Common myeloid progenitor, CD34-positive (primary cell): ENCODE results near the gene FBXO42.
A peak's percentile ranks its signal among the peaks of the same experiment; 100 is the strongest.
"Not testable (repeated sequence)": the region's sequence is repeated elsewhere in the genome, so short reads cannot be mapped to it uniquely, and the experiment has no call there.

ENCODE experiments used
- CTCF ChIA-PET: fragments of 350-600 bp; sonication (Branson Sonifier 250); formaldehyde crosslinking; loops from one replicate; lab custom pipeline; 2021; ENCODE audit warnings: antibody characterized with exemption; lab: Charles Lee
- POLR2A ChIA-PET: fragments of 350-600 bp; sonication (Branson Sonifier 250); formaldehyde crosslinking; loops from one replicate; lab custom pipeline; 2021; ENCODE audit warnings: antibody characterized with exemption; lab: Charles Lee
- DNase-seq, 3 donors: peaks; one replicate each; pipeline versions ENCODE4 v3.0.0 to v3.0.0-alpha.2; 2013
- H3K27ac ChIP-seq, 2 experiments: 1 replicate in 1 of 2; 2 replicates in 1 of 2; pipeline ENCODE4 v1.7.0; 2013; ENCODE audit warnings: inconsistent platforms in 2 of 2, low read length in 2 of 2, mild to moderate bottlenecking in 2 of 2, low read depth in 1 of 2, moderate library complexity in 1 of 2; ENCODE audit not compliant: severe bottlenecking in 2 of 2, insufficient read depth in 1 of 2, poor library complexity in 1 of 2
- H3K27me3 ChIP-seq, 5 experiments: replicated peaks in 2 of 5; 1 replicate in 3 of 5; 2 replicates in 2 of 5; pipeline versions ENCODE4 v1.6.1 to v1.7.0; 2013; ENCODE audit warnings: low read length in 4 of 5, mild to moderate bottlenecking in 2 of 5, moderate library complexity in 2 of 5, inconsistent platforms in 1 of 5; ENCODE audit not compliant: insufficient read depth in 5 of 5, control insufficient read depth in 4 of 5
- H3K36me3 ChIP-seq, 4 experiments: 1 replicate in 2 of 4; 2 replicates in 2 of 4; pipeline versions ENCODE4 v1.6.1 to v1.7.0; 2013; ENCODE audit warnings: low read length in 3 of 4, control low read depth in 1 of 4, mild to moderate bottlenecking in 1 of 4; ENCODE audit not compliant: control insufficient read depth in 4 of 4, insufficient read depth in 4 of 4
- H3K4me1 ChIP-seq, 4 experiments: 1 replicate in 3 of 4; 2 replicates in 1 of 4; pipeline versions ENCODE4 v1.6.1 to v1.7.1; 2013; ENCODE audit warnings: low read length in 3 of 4, mild to moderate bottlenecking in 3 of 4, control low read depth in 1 of 4, inconsistent platforms in 1 of 4, moderate library complexity in 1 of 4; ENCODE audit not compliant: control insufficient read depth in 4 of 4, insufficient read depth in 4 of 4; ENCODE audit errors: control extremely low read depth in 1 of 4
- H3K4me3 ChIP-seq, 7 experiments: 1 replicate in 4 of 7; 2 replicates in 3 of 7; pipeline versions ENCODE4 v1.5.1 to v1.7.0; 2013; ENCODE audit warnings: mild to moderate bottlenecking in 7 of 7, low read length in 6 of 7, moderate library complexity in 6 of 7, inconsistent platforms in 2 of 7, low read depth in 2 of 7, control low read depth in 1 of 7; ENCODE audit not compliant: insufficient read depth in 4 of 7, control insufficient read depth in 1 of 7; ENCODE audit errors: extremely low read depth in 1 of 7
- H3K9me3 ChIP-seq, 5 experiments: 1 replicate in 4 of 5; 2 replicates in 1 of 5; pipeline versions ENCODE4 v1.6.1 to v1.7.1; 2013; ENCODE audit warnings: low read length in 4 of 5, mild to moderate bottlenecking in 2 of 5, inconsistent platforms in 1 of 5, low read depth in 1 of 5, moderate library complexity in 1 of 5; ENCODE audit not compliant: control insufficient read depth in 4 of 5, insufficient read depth in 2 of 5; ENCODE audit errors: control extremely low read depth in 1 of 5
- WGBS: methylation state at CpG from one replicate; pipeline ENCODE4 v1.1.5; 2013; ENCODE audit not compliant: insufficient coverage; 5-methylcytosine and 5-hydroxymethylcytosine counted together

Gene FBXO42

DNA sequence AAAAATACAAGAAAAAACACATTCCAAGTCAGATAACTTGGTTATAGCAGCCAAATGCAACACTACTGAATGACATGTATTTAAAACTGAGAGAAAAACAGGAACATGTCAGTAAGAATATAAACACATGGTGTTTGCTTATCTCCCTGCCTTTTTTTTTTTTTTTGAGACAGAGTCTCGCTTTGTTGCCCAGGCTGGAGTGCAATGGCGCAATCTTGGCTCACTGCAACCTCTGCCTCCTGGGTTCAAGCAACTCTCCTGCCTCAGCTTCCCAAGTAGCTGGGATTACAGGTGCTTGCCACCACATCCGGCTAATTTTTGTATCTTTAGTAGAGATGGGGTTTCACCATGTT is 12.8 kb upstream of the FBXO42 start:
- peak in 2 of 3 donors; percentile 56 to 63 for DNase-seq
- Histone ChIP-seq H3K27ac (peak overlapping the region in 1 of 2 experiments; percentile 49), H3K4me3 (peak overlapping the region in 2 of 7 experiments; percentile 4 to 7), H3K4me1 (peaks cover 19 to 44% (median 33%) of the 10 kb centered on the region in 4 experiments)
- ChIA-PET POLR2A (interaction anchor here (0.6 to 2.9 kb wide), 2 partner anchors 13 to 129 kb away, joined by 4 to 16 read pairs; partner anchors contain the start of gene FBXO42), CTCF (interaction anchor here (0.6 to 4.3 kb wide), 7 partner anchors 10 to 284 kb away, joined by 3 to 48 read pairs (median 4); partner anchors contain the start of gene FBXO42)
- not testable (repeated sequence) for H3K36me3 ChIP-seq, H3K27me3 ChIP-seq, H3K9me3 ChIP-seq
- no CpG with 5 or more reads among the region's 3 CpGs for WGBS

DNA sequence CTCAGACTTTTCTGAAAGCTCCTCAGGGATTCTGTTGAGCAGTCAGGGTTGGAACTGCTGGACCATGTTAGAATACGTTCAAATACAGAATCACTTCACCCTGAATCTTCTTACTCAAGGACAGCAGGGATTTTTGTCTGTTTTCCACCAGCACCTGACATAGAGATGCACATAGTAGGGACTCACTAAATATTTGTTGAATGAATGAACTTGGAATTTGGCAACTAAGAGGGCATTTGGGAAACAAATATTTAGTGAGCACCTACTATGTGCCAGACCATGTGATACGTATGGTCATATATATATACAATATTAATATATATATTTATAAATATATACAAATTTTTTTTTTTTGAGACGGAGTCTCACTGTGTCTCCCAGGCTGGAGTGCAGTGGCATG is 4.6 kb upstream of the FBXO42 start:
- peaks cover 0 to 11% (median 10%) of the 10 kb centered on the region in 4 experiments for H3K4me1 ChIP-seq
- 100% methylated on average over 1 of the region's 3 CpGs for WGBS
- H3K27ac ChIP-seq: no peak overlapping the region
- ChIA-PET POLR2A (no interaction called here), CTCF (no interaction called here)
- no peaks in the 10 kb centered on the region for H3K36me3 ChIP-seq
- no peaks in the 10 kb centered on the region for H3K9me3 ChIP-seq
- H3K4me3 ChIP-seq: no peak overlapping the region
- no peak for DNase-seq
- no peaks in the 10 kb centered on the region for H3K27me3 ChIP-seq

DNA sequence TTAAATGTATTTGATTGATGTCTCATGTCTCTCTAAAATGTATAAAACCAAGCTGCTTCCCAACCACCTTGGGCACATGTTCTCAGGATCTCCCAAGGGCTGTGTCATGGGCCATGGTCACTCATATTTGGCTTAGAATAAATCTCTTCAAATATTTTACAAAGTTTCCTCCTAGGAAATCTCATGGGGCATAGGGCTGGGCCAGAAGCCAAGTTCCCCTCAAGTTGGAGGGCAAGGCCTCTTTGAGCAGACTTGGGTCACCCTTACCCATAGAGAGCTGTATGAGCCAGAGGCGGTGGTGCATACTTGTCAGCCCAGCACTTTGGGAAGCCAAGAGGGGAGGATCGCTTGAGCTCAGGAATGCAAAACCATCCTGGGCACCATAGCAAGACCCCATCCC is 2.3 kb upstream of the FBXO42 start:
- CTCF ChIA-PET: interaction anchor here (0.7 to 5.1 kb wide), 5 partner anchors 8 to 149 kb away, joined by 3 to 48 read pairs (median 3); no protein-coding TSS in a partner anchor
- no peaks in the 10 kb centered on the region for H3K27me3 ChIP-seq
- H3K36me3 ChIP-seq: no peaks in the 10 kb centered on the region
- no peaks in the 10 kb centered on the region for H3K9me3 ChIP-seq
- no peak overlapping the region for H3K4me3 ChIP-seq
- peaks cover 4 to 26% (median 22%) of the 10 kb centered on the region in 4 experiments for H3K4me1 ChIP-seq
- POLR2A ChIA-PET: no interaction called here
- H3K27ac ChIP-seq: no peak overlapping the region
- WGBS: 100% methylated on average over 2 of the region's 2 CpGs
- no peak for DNase-seq

DNA sequence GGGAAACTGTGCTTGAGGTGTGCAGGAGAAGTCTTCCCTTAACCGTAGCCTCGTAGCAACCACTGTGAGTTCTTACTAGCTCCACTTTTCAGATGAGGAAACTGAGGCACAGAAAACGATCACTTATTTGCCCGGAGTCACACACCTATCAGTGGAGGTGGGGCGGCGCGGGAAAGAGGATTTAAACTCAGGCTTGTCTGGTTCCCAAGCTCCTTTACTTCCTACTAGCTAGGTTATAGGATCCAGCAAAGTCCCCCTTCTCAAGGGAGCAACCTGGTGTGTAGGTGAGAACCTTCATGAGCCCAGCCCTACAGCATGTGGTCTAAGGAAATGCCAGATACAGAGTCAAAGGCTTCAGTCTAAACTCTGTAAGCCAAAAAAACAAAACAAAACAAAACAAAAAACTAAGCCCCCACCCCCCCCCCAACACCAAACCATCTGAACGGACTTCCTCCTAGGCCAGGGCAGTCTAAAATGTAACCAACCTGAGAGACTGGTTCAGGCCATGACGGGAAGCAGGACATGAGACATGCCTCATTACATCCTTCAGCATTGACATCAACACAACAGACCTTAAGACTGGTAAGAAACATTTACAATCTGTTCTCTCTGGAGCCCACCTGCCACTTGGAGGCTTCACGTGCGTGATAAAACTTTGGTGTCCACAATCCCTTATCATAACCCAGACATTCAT is 709 bp upstream of the FBXO42 start:
- 24% methylated on average over 5 of the region's 11 CpGs for WGBS
- no peaks in the 10 kb centered on the region for H3K9me3 ChIP-seq
- peaks cover 4 to 26% (median 22%) of the 10 kb centered on the region in 4 experiments for H3K4me1 ChIP-seq
- peak; percentile 14 to 63 (median 51) for DNase-seq
- H3K4me3 ChIP-seq: peak overlapping the region in 6 of 7 experiments; percentile 70 to 98 (median 90)
- H3K27ac ChIP-seq: peak overlapping the region; percentile 82 to 93
- H3K27me3 ChIP-seq: no peaks in the 10 kb centered on the region
- CTCF ChIA-PET: interaction anchor here (0.7 to 5.1 kb wide), 6 partner anchors 10 to 136 kb away, joined by 3 to 48 read pairs (median 4); partner anchors contain the start of gene NECAP2
- POLR2A ChIA-PET: interaction anchor here (1.4 to 2.1 kb wide), 2 partner anchors 11 to 15 kb away, joined by 5 to 16 read pairs; no protein-coding TSS in a partner anchor
- H3K36me3 ChIP-seq: no peaks in the 10 kb centered on the region

- CTCF ChIA-PET: interaction anchor here (0.7 to 5.1 kb wide), 3 partner anchors 12 to 134 kb away, joined by 3 to 48 read pairs (median 4); no protein-coding TSS in a partner anchor
- Histone ChIP-seq H3K36me3 (peaks cover 0 to 2% (median 0%) of the 10 kb centered on the region in 4 experiments), H3K27ac (peak overlapping the region; percentile 82 to 93), H3K4me3 (peak overlapping the region; percentile 67 to 98 (median 89)), H3K9me3 (no peaks in the 10 kb centered on the region), H3K27me3 (no peaks in the 10 kb centered on the region), H3K4me1 (peaks cover 4 to 26% (median 22%) of the 10 kb centered on the region in 4 experiments)
- POLR2A ChIA-PET: interaction anchor here (2.1 kb wide), 1 partner anchor 12 kb away, joined by 16 read pairs; no protein-coding TSS in a partner anchor
- 0% methylated on average over 10 of the region's 20 CpGs for WGBS
- DNase-seq: peak; percentile 13 to 27 (median 21)
These were observed 755 bp downstream of the FBXO42 start for GRCh38 chr1:16351456-16351993.

DNA sequence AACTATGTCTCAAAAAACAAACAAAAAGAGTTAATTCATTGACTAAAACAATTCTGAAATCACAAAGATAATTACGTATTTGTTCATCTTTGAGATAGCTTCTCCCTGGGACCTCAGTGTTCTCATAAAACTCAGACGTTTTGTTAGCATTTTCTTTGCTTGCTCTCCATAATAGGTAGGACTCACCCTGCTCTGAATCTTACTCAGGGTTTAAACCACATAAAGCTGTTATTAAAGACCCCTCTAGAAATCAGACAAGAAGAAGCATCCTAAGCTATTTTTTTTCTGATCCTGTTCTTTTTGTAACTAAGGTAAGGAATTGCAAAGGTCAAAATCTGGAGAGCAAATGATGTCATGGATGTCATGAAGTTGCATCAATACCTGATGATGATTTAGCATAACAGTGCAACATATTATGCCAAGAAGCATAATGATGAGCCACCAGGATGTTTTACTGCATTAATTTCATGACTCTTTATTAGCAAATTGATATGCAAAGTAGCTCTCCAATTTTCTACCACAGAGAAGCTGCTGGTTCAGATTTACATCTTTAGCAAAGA is 2.4 kb downstream of the FBXO42 start:
- ChIA-PET POLR2A (no interaction called here), CTCF (interaction anchor here (1.0 to 1.5 kb wide), 2 partner anchors 9 to 13 kb away, joined by 3 to 8 read pairs; no protein-coding TSS in a partner anchor)
- Histone ChIP-seq H3K9me3 (no peaks in the 10 kb centered on the region), H3K27ac (no peak overlapping the region), H3K4me3 (peak overlapping the region in 1 of 7 experiments; percentile 35), H3K36me3 (peaks cover 0 to 2% (median 0%) of the 10 kb centered on the region in 4 experiments), H3K4me1 (peaks cover 4 to 26% (median 22%) of the 10 kb centered on the region in 4 experiments), H3K27me3 (no peaks in the 10 kb centered on the region)
- whole genome bisulfite sequencing: 85% methylated on average over 2 of the region's 2 CpGs
- DNase-seq: no peak
